HEK293 (cell line): ENCODE data around the gene PRR35.
A peak's percentile ranks its signal among the peaks of the same experiment; 100 is the strongest.

Experiments
- CTCF ChIA-PET: fragments of 350-600 bp; formaldehyde crosslinking; extraction: SDS; loops from one replicate; lab custom pipeline; 2021; ENCODE audit warnings: antibody characterized with exemption; lab: Yijun Ruan, JAX
- POLR2A ChIA-PET: fragments of 300-600 bp; formaldehyde crosslinking; extraction: SDS; loops from one replicate; lab custom pipeline; 2020; ENCODE audit warnings: antibody characterized with exemption, inconsistent platforms; lab: Yijun Ruan, JAX
- H3K27ac ChIP-seq: fragments of 200-500 bp; sonication (Bioruptor generic); 2 replicates; pipeline ENCODE4 v1.5.1; 2014; ENCODE audit warnings: low read depth, low read length, control low read depth, inconsistent platforms; ENCODE audit errors: extremely low read depth
- H3K36me3 ChIP-seq, 2 experiments: fragments of 200-500 bp in 1 of 2; sonication (Bioruptor generic) in 1 of 2; 1 replicate in 1 of 2; 2 replicates in 1 of 2; pipeline ENCODE4 v1.5.1; 2014 to 2017; ENCODE audit warnings: inconsistent platforms in 2 of 2, low read length in 2 of 2; ENCODE audit not compliant: control insufficient read depth in 2 of 2, insufficient read depth in 1 of 2
- H3K4me1 ChIP-seq: fragments of 200-500 bp; sonication (Bioruptor generic); 2 replicates; pipeline ENCODE4 v1.5.1; 2014; ENCODE audit warnings: mild to moderate bottlenecking, low read length, inconsistent platforms; ENCODE audit not compliant: control insufficient read depth, insufficient read depth
- H3K4me3 ChIP-seq: 2 replicates; pipeline ENCODE4 v1.5.1; 2011; ENCODE audit warnings: low read depth, mild to moderate bottlenecking, control low read depth, low read length, moderate library complexity
- H3K9me3 ChIP-seq: fragments of 200-500 bp; sonication (Bioruptor generic); 2 replicates; pipeline ENCODE4 v1.5.1; 2014; ENCODE audit warnings: low read depth, low read length, inconsistent platforms; ENCODE audit not compliant: control insufficient read depth, insufficient read depth
- AEBP2 ChIP-seq: fragments of 450-650 bp; formaldehyde crosslinking; IDR thresholded peaks from 2 replicates; pipeline ENCODE4 v1.5.1; 2016; ENCODE audit warnings: missing biosample characterization, missing genetic modification characterization, borderline replicate concordance
- BCL11B ChIP-seq: fragments of 450-650 bp; formaldehyde crosslinking; IDR thresholded peaks from 2 replicates; pipeline ENCODE4 v1.5.1; 2016; ENCODE audit warnings: low read depth, missing biosample characterization, missing genetic modification characterization
- EGR2 ChIP-seq: fragments of 450-650 bp; formaldehyde crosslinking; IDR thresholded peaks from 2 replicates; pipeline ENCODE4 v1.5.1; 2016; ENCODE audit warnings: low read depth, missing biosample characterization, missing genetic modification characterization
- GLIS1 ChIP-seq: fragments of 450-650 bp; formaldehyde crosslinking; IDR thresholded peaks from 2 replicates; pipeline ENCODE4 v1.5.1; 2016; ENCODE audit warnings: missing biosample characterization, missing genetic modification characterization
- PRDM10 ChIP-seq: fragments of 450-650 bp; formaldehyde crosslinking; IDR thresholded peaks from 2 replicates; pipeline ENCODE4 v1.5.1; 2016; ENCODE audit warnings: missing biosample characterization, missing genetic modification characterization
- SETDB1 ChIP-seq: IDR thresholded peaks from one replicate; pipeline ENCODE4 v1.6.1; 2017; ENCODE audit warnings: mild to moderate bottlenecking, low read length, moderate library complexity, mixed read lengths; ENCODE audit not compliant: insufficient read length
- ZFHX2 ChIP-seq: fragments of 450-650 bp; formaldehyde crosslinking; conservative IDR thresholded peaks from 2 replicates; pipeline ENCODE4 v1.5.1; 2016; ENCODE audit warnings: missing biosample characterization, missing genetic modification characterization
- ZFP37 ChIP-seq: fragments of 450-650 bp; formaldehyde crosslinking; IDR thresholded peaks from 2 replicates; pipeline ENCODE4 v1.5.1; 2016; ENCODE audit warnings: missing biosample characterization, missing genetic modification characterization
- ZNF138 ChIP-seq: fragments of 450-650 bp; formaldehyde crosslinking; IDR thresholded peaks from 2 replicates; pipeline ENCODE4 v1.5.1; 2016; ENCODE audit warnings: missing biosample characterization, missing genetic modification characterization, borderline replicate concordance
- ZNF19 ChIP-seq: fragments of 450-650 bp; formaldehyde crosslinking; IDR thresholded peaks from 2 replicates; pipeline ENCODE4; 2016; ENCODE audit warnings: missing biosample characterization, missing genetic modification characterization, low read depth
- ZNF24 ChIP-seq: fragments of 450-650 bp; formaldehyde crosslinking; IDR thresholded peaks from 2 replicates; pipeline ENCODE4 v1.5.1; 2016; ENCODE audit warnings: missing biosample characterization, missing genetic modification characterization
- ZNF341 ChIP-seq: fragments of 450-650 bp; formaldehyde crosslinking; IDR thresholded peaks from 2 replicates; pipeline ENCODE4; 2016; ENCODE audit warnings: low read depth, missing biosample characterization, missing genetic modification characterization
- ZNF626 ChIP-seq: fragments of 450-650 bp; sonication (Bioruptor Pico); formaldehyde crosslinking; IDR thresholded peaks from 2 replicates; pipeline ENCODE4 v1.5.1; 2018; ENCODE audit warnings: missing biosample characterization, missing genetic modification characterization, inconsistent platforms
- ZNF654 ChIP-seq: fragments of 450-650 bp; formaldehyde crosslinking; IDR thresholded peaks from 2 replicates; pipeline ENCODE4 v1.5.1; 2016; ENCODE audit warnings: low read depth, missing biosample characterization, missing genetic modification characterization
- ZNF707 ChIP-seq: fragments of 450-650 bp; formaldehyde crosslinking; IDR thresholded peaks from 2 replicates; pipeline ENCODE4 v1.5.1; 2016; ENCODE audit warnings: missing biosample characterization, missing genetic modification characterization
- ZNF776 ChIP-seq: fragments of 450-650 bp; formaldehyde crosslinking; IDR thresholded peaks from 2 replicates; pipeline ENCODE4 v1.5.0; 2017; ENCODE audit warnings: missing biosample characterization, missing genetic modification characterization, borderline replicate concordance
- ZSCAN16 ChIP-seq: fragments of 450-650 bp; formaldehyde crosslinking; IDR thresholded peaks from 2 replicates; pipeline ENCODE4 v1.5.1; 2016; ENCODE audit warnings: missing biosample characterization, missing genetic modification characterization

The PRR35 gene

GRCh38 chr16:610513-611381 is 50.6 kb downstream of the PRR35 start:
- ChIA-PET POLR2A (no interaction called here), CTCF (interaction anchor here (0.7 to 2.0 kb wide), 3 partner anchors 10 to 515 kb away, joined by 4 to 8 read pairs (median 4); no protein-coding TSS in a partner anchor)
- Histone ChIP-seq H3K27ac (no peak overlapping the region), H3K4me1 (no peaks in the 10 kb centered on the region), H3K36me3 (peaks cover 0 to 3% of the 10 kb centered on the region in 2 experiments; a peak in 1 of 3 replicates), H3K4me3 (no peak overlapping the region), H3K9me3 (no peaks in the 10 kb centered on the region)
- TF ChIP-seq ZNF626 (no peak), BCL11B (no peak), ZNF776 (tag by site-specific recombination) (no peak), ZNF654 (peak; percentile 36; the same call in 1 of the 2 replicates), SETDB1 (no peak), ZNF707 (tag by site-specific recombination) (no peak), ZSCAN16 (tag by site-specific recombination) (no peak), ZNF341 (peak; percentile 16; the same call in 1 of the 2 replicates), ZNF138 (tag by site-specific recombination) (no peak), PRDM10 (tag by site-specific recombination) (no peak), ZFP37 (tag by site-specific recombination) (no peak), ZNF19 (tag by site-specific recombination) (no peak), GLIS1 (tag by site-specific recombination) (no peak), AEBP2 (tag by site-specific recombination) (no peak)

- Histone ChIP-seq H3K27ac (no peak overlapping the region), H3K4me1 (no peaks in the 10 kb centered on the region), H3K36me3 (peaks cover 0 to 3% of the 10 kb centered on the region in 2 experiments; a peak in 1 of 3 replicates), H3K4me3 (no peak overlapping the region), H3K9me3 (no peaks in the 10 kb centered on the region)
- TF ChIP-seq ZNF24 (tag by site-specific recombination) (no peak), ZFHX2 (peak; percentile 51), EGR2 (peak; percentile 70; the same call in 1 of the 2 replicates)
- CTCF ChIA-PET: no interaction called here
- POLR2A ChIA-PET: no interaction called here
Measured at GRCh38 chr16:615122-615521, 54.9 kb downstream of the PRR35 start.
